ENCODE results near the gene C11orf68. TPM values are rescaled to one million over a fixed set of nuclear protein-coding genes. Genes with fewer than 3 reads are reported as not detected.

C11orf68 gene
- total and polyA plus RNA-seq, 9 of the 15 experiments (the other 6 are each of a cell fraction or from before 2014, with no cell fraction given) = 3.6 to 35.9 (median 12.8) TPM

DNA sequence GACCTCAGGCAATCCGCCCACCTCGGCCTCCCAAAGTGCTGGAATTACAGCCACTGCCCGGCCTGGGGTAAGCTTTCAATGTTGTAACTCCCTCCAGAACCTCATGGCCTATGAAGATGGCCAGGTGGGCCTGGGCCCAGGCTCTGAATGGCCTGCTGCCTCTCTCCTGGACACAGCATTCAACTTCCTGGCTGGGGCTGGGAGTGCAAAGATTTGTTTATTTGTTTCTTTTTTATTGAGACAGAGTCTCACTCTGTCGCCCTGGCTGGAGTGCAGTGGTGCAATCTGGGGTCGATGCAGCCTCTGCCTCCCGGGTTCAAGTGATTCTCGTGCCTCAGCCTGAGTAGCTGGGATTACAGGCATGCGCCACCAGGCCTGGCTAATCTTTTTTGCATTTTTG, 25.9 kb upstream of the C11orf68 start:
- Histone ChIP-seq H3K27ac (ENCODE audit: extremely low read depth, low read depth, low read length) (no peak overlapping the region), H3K79me2 (ENCODE audit: control insufficient read depth, insufficient read depth, low read length) (no peaks in the 10 kb centered on the region), H3K9ac (ENCODE audit: insufficient read depth in 1 of 2, low read depth in 2 of 2, low read length in 2 of 2) (no peak overlapping the region; a peak in 1 of 4 replicates), H4K20me1 (replicated peaks; ENCODE audit: control insufficient read depth, insufficient read depth, low read length) (0 out of 2 replicates have a peak, but pooled peaks cover 4% of the 10 kb centered on the region), H3K9me3 (replicated peaks; ENCODE audit: control insufficient read depth, insufficient read depth, low read depth, low read length) (no peaks in the 10 kb centered on the region), H3K4me3 (no peak overlapping the region), H3K27me3 (ENCODE audit: control insufficient read depth in 2 of 2, insufficient read depth in 2 of 2, low read length in 2 of 2) (peaks cover 0 to 5% of the 10 kb centered on the region in 2 experiments; a peak in 1 of 5 replicates), H3K4me2 (ENCODE audit: insufficient read depth, low read length) (no peak overlapping the region), H3K9me1 (ENCODE audit: control insufficient read depth, insufficient read depth, low read length) (no peaks in the 10 kb centered on the region), H2AFZ (ENCODE audit: low read depth, low read length) (no peak overlapping the region), H3K4me1 (replicated peaks in 1 of 2; ENCODE audit: control insufficient read depth in 2 of 2, insufficient read depth in 2 of 2, low read length in 2 of 2) (peaks cover 12 to 36% of the 10 kb centered on the region in 2 experiments; a peak in 4 of 5 replicates), H3K36me3 (ENCODE audit: control insufficient read depth, insufficient read depth, low read length) (no peaks in the 10 kb centered on the region)
- WGBS (ENCODE audit: insufficient coverage, low coverage, missing lambda C conversion rate) = 43% methylated on average over 8 of the region's 8 CpGs
- DNase-seq (ENCODE audit: extremely low read depth in 1 of 4, low spot score in 3 of 4) = no peak
- no TSS peak for BruUV-seq (replicated peaks)
- no peak for FAIRE-seq
- intact Hi-C loops (cut with micrococcal nuclease) = no loop called here
- in situ Hi-C loops (cut with MboI) = no loop called here
- TF ChIP-seq CTBP1 (IDR thresholded peaks at IDR 0.05; ENCODE audit: borderline replicate concordance) (no peak), ZKSCAN8 (CRISPR knock-in tag; IDR thresholded peaks at IDR 0.05) (no peak)
- ChIA-PET POLR2A (interaction anchor here (1.1 kb wide), 1 partner anchor 39 kb away, joined by 3 read pairs; no protein-coding TSS in a partner anchor), CTCF (ENCODE audit: low intra/inter-chr PET ratio) (no interaction called here)
- ATAC-seq = no peak

- H3K4me3 ChIP-seq = no peak overlapping the region
- TF ChIP-seq, protein P1, sequence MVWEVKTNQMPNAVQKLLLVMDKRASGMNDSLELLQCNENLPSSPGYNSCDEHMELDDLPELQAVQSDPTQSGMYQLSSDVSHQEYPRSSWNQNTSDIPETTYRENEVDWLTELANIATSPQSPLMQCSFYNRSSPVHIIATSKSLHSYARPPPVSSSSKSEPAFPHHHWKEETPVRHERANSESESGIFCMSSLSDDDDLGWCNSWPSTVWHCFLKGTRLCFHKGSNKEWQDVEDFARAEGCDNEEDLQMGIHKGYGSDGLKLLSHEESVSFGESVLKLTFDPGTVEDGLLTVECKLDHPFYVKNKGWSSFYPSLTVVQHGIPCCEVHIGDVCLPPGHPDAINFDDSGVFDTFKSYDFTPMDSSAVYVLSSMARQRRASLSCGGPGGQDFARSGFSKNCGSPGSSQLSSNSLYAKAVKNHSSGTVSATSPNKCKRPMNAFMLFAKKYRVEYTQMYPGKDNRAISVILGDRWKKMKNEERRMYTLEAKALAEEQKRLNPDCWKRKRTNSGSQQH (CRISPR knock-in tag; IDR thresholded peaks at IDR 0.05) = no peak
- no peak for TF ChIP-seq ZNF436 (CRISPR knock-in tag; IDR thresholded peaks at IDR 0.05)
- no peak for TF ChIP-seq ZNF175 (CRISPR knock-in tag; IDR thresholded peaks at IDR 0.05; ENCODE audit: low read depth)
- TF ChIP-seq FOXJ2 (tag; IDR thresholded peaks at IDR 0.05) = no peak
- TF ChIP-seq, protein P2, sequence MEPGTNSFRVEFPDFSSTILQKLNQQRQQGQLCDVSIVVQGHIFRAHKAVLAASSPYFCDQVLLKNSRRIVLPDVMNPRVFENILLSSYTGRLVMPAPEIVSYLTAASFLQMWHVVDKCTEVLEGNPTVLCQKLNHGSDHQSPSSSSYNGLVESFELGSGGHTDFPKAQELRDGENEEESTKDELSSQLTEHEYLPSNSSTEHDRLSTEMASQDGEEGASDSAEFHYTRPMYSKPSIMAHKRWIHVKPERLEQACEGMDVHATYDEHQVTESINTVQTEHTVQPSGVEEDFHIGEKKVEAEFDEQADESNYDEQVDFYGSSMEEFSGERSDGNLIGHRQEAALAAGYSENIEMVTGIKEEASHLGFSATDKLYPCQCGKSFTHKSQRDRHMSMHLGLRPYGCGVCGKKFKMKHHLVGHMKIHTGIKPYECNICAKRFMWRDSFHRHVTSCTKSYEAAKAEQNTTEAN (CRISPR knock-in tag; IDR thresholded peaks at IDR 0.05) = no peak
- TF ChIP-seq MTA1 (IDR thresholded peaks at IDR 0.05; ENCODE audit: borderline replicate concordance) = no peak
- TF ChIP-seq MCM5 (IDR thresholded peaks at IDR 0.05; ENCODE audit: low read depth) = no peak
- no peak for TF ChIP-seq IRF1 (CRISPR knock-in tag; IDR thresholded peaks at IDR 0.05; ENCODE audit: borderline replicate concordance)
- 0 out of 2 replicates have a peak, but pooled peaks cover 4% of the 10 kb centered on the region for H4K20me1 ChIP-seq (replicated peaks; ENCODE audit: control insufficient read depth, insufficient read depth, low read length)
- no peak overlapping the region for H3K4me2 ChIP-seq (ENCODE audit: insufficient read depth, low read length)
- POLR2A ChIA-PET = interaction anchor here (1.1 kb wide), 1 partner anchor 39 kb away, joined by 3 read pairs; no protein-coding TSS in a partner anchor
- no peaks in the 10 kb centered on the region for H3K9me1 ChIP-seq (ENCODE audit: control insufficient read depth, insufficient read depth, low read length)
- H3K9ac ChIP-seq (ENCODE audit: insufficient read depth in 1 of 2, low read depth in 2 of 2, low read length in 2 of 2) = no peak overlapping the region
- H3K27ac ChIP-seq (ENCODE audit: extremely low read depth, low read depth, low read length) = no peak overlapping the region
- ATAC-seq = no peak
- intact Hi-C loops (cut with micrococcal nuclease) (no loop called here), in situ Hi-C loops (cut with MboI) (no loop called here)
- FAIRE-seq = no peak
- no peaks in the 10 kb centered on the region for H3K36me3 ChIP-seq (ENCODE audit: control insufficient read depth, insufficient read depth, low read length)
- CTCF ChIA-PET (ENCODE audit: low intra/inter-chr PET ratio) = no interaction called here
- WGBS (ENCODE audit: insufficient coverage, low coverage, missing lambda C conversion rate) = 65% methylated on average over 8 of the region's 8 CpGs
- H3K27me3 ChIP-seq (ENCODE audit: control insufficient read depth in 2 of 2, insufficient read depth in 2 of 2, low read length in 2 of 2) = peaks cover 0 to 5% of the 10 kb centered on the region in 2 experiments; a peak in 1 of 5 replicates
- no peaks in the 10 kb centered on the region for H3K79me2 ChIP-seq (ENCODE audit: control insufficient read depth, insufficient read depth, low read length)
- BruUV-seq (replicated peaks) = no TSS peak
- DNase-seq (ENCODE audit: extremely low read depth in 1 of 4, low spot score in 3 of 4) = no peak
- peaks cover 12 to 36% of the 10 kb centered on the region in 2 experiments; a peak in 4 of 5 replicates for H3K4me1 ChIP-seq (replicated peaks in 1 of 2; ENCODE audit: control insufficient read depth in 2 of 2, insufficient read depth in 2 of 2, low read length in 2 of 2)
- no peak overlapping the region for H2AFZ ChIP-seq (ENCODE audit: low read depth, low read length)
- H3K9me3 ChIP-seq (replicated peaks; ENCODE audit: control insufficient read depth, insufficient read depth, low read depth, low read length) = no peaks in the 10 kb centered on the region
Observed at GRCh38 chr11:65944191-65944590, 25.3 kb upstream of the C11orf68 start.
